ENCODE data around the gene FXYD2. TPM values are rescaled to one million over a fixed set of nuclear protein-coding genes. Genes with fewer than 3 reads are reported as not detected.

FXYD2 gene
- total RNA-seq, 2 experiments from 2014 or later, result 1.7 to 2.1 TPM

DNA sequence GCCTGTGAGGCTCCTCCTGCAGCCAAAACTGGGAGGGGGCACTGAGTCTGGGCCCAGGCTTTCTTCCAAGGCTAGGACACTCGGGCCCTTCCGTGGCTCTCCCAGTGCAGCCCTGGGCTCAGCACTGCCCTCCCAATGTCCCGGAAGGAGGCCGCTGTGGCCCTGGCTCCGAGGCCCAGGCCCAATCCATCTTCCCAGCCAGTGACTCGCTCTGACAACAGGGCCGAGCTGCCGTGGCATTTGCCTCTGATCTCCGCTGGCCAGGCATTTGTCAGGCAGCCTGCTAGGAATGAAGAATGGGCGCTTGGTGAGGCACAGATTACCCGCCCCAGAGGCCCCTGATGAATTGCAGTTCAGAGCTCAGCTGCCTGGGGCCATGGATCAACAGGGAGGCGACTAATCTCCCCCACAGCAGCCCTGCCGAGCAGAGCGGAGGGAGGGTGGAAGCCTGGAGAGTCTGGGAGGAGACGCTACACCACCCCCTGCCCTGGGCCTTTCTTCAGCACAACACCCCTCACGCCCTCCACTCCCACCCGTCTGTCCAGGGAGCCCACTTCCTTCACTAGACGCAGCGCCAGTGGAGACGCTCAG lies 8.3 kb downstream of the FXYD2 start:
- CTCF ChIA-PET, result interaction anchor here (1.4 to 4.4 kb wide), 5 partner anchors 9 to 237 kb away, joined by 5 to 98 read pairs (median 12); no protein-coding TSS in a partner anchor
- H3K4me3 Mint-ChIP-seq, result peak overlapping the region; percentile 77
- peak overlapping the region; percentile 74 to 87 for H3K27ac ChIP-seq (ENCODE audit: low read depth in 1 of 2, low read length in 2 of 2)
- H3K36me3 ChIP-seq (ENCODE audit: insufficient read depth, low read length), result no peaks in the 10 kb centered on the region
- no peak overlapping the region for H3K4me3 ChIP-seq (ENCODE audit: low read length)
- DNase-seq (peak in 1 of 14 experiments; percentile 40), ATAC-seq (ENCODE audit: poor library complexity) (no peak)
- no peak for TF ChIP-seq CTCF (IDR thresholded peaks at IDR 0.05)
- POLR2A ChIA-PET, result interaction anchor here (1.0 to 2.3 kb wide), 8 partner anchors 9 to 235 kb away, joined by 3 to 21 read pairs (median 5); no protein-coding TSS in a partner anchor
- intact Hi-C loops (cut with DNase I, micrococcal nuclease), result loop anchor here (2.0 to 10.0 kb wide), 4 partner anchors 171 to 391 kb away; partner anchors contain the start of gene IL10RA (in 1 of the 2)
- peaks cover 56% of the 10 kb centered on the region for H3K4me1 ChIP-seq (ENCODE audit: insufficient read depth, low read length)
- no peaks in the 10 kb centered on the region for H3K9me3 Mint-ChIP-seq
- peaks cover 42% of the 10 kb centered on the region for H3K4me1 Mint-ChIP-seq (ENCODE audit: low read depth)
- H3K27ac Mint-ChIP-seq, result peak overlapping the region; percentile 87
- H3K9me3 ChIP-seq (ENCODE audit: control insufficient read depth in 1 of 2, insufficient read depth in 1 of 2, low read length in 2 of 2), result no peaks in the 10 kb centered on the region
- H3K27me3 Mint-ChIP-seq, result no peaks in the 10 kb centered on the region
- no peaks in the 10 kb centered on the region for H3K27me3 ChIP-seq (ENCODE audit: control insufficient read depth in 1 of 2, insufficient read depth in 2 of 2, low read length in 2 of 2)
- H3K36me3 Mint-ChIP-seq (ENCODE audit: low read depth), result no peaks in the 10 kb centered on the region

- DNase-seq (peak; percentile 38 to 94 (median 57)), ATAC-seq (ENCODE audit: poor library complexity) (peak; percentile 84)
- intact Hi-C loops (cut with DNase I, micrococcal nuclease), result loop anchor here in 1 of 2 experiments (2.0 to 10.0 kb wide), 3 partner anchors 172 to 391 kb away; partner anchors contain the start of gene IL10RA
- no peaks in the 10 kb centered on the region for H3K27me3 ChIP-seq (ENCODE audit: control insufficient read depth in 1 of 2, insufficient read depth in 2 of 2, low read length in 2 of 2)
- H3K4me1 ChIP-seq (ENCODE audit: insufficient read depth, low read length), result peaks cover 56% of the 10 kb centered on the region
- ChIA-PET POLR2A (interaction anchor here (0.6 to 2.3 kb wide), 10 partner anchors 8 to 361 kb away, joined by 3 to 21 read pairs (median 4); partner anchors contain the start of gene SCN2B), CTCF (interaction anchor here (0.7 to 4.4 kb wide), 7 partner anchors 8 to 238 kb away, joined by 3 to 98 read pairs (median 5); no protein-coding TSS in a partner anchor)
- Mint-ChIP-seq H3K4me3 (peak overlapping the region; percentile 77), H3K36me3 (ENCODE audit: low read depth) (no peaks in the 10 kb centered on the region), H3K27ac (peak overlapping the region; percentile 87), H3K27me3 (no peaks in the 10 kb centered on the region), H3K9me3 (no peaks in the 10 kb centered on the region), H3K4me1 (ENCODE audit: low read depth) (peaks cover 42% of the 10 kb centered on the region)
- H3K27ac ChIP-seq (ENCODE audit: low read depth in 1 of 2, low read length in 2 of 2), result peak overlapping the region; percentile 74 to 87
- TF ChIP-seq CTCF (IDR thresholded peaks at IDR 0.05), result no peak
- no peaks in the 10 kb centered on the region for H3K36me3 ChIP-seq (ENCODE audit: insufficient read depth, low read length)
- no peaks in the 10 kb centered on the region for H3K9me3 ChIP-seq (ENCODE audit: control insufficient read depth in 1 of 2, insufficient read depth in 1 of 2, low read length in 2 of 2)
- H3K4me3 ChIP-seq (ENCODE audit: low read length), result peak overlapping the region; percentile 1
Measured at GRCh38 chr11:117815262-117815803, 9.2 kb downstream of the FXYD2 start.

DNA sequence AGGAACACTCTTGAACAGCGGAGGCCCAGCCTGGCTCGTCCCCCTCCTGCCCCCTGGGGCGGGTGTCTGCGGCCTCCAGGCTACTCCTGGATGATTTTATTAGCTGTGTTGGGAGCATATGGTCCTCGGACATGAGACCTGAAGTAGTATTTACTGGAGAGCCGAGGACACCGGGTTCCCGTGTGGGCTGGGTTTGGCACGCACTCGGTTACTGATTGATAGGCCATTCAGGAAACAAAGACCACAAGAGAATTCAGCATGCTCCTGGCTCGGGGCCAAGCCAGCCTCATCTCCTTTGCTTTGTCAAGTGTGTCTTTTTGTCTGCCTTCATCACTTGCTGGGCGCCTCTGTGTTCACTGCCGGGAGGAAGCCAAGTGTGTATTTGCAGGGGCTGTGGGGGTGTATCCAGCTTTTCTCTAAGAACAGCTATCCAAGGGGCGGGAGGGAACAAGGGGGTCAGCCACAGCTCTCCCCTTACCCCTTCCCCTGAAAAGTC lies 9.7 kb downstream of the FXYD2 start:
- no peaks in the 10 kb centered on the region for H3K36me3 ChIP-seq (ENCODE audit: insufficient read depth, low read length)
- Mint-ChIP-seq H3K4me3 (peak overlapping the region; percentile 77), H3K27me3 (no peaks in the 10 kb centered on the region), H3K27ac (peak overlapping the region; percentile 87), H3K9me3 (no peaks in the 10 kb centered on the region), H3K4me1 (ENCODE audit: low read depth) (peaks cover 45% of the 10 kb centered on the region), H3K36me3 (ENCODE audit: low read depth) (no peaks in the 10 kb centered on the region)
- H3K9me3 ChIP-seq (ENCODE audit: control insufficient read depth in 1 of 2, insufficient read depth in 1 of 2, low read length in 2 of 2), result no peaks in the 10 kb centered on the region
- peaks cover 56% of the 10 kb centered on the region for H3K4me1 ChIP-seq (ENCODE audit: insufficient read depth, low read length)
- ChIA-PET CTCF (interaction anchor here (0.7 to 4.4 kb wide), 7 partner anchors 8 to 238 kb away, joined by 3 to 98 read pairs (median 5); no protein-coding TSS in a partner anchor), POLR2A (interaction anchor here (0.6 to 2.3 kb wide), 10 partner anchors 9 to 236 kb away, joined by 3 to 21 read pairs (median 4); no protein-coding TSS in a partner anchor)
- intact Hi-C loops (cut with DNase I, micrococcal nuclease), result loop anchor here in 1 of 2 experiments (2.0 to 10.0 kb wide), 3 partner anchors 172 to 390 kb away; partner anchors contain the start of gene IL10RA
- ATAC-seq (ENCODE audit: poor library complexity) (peak; percentile 60), DNase-seq (peak; percentile 74 to 94 (median 82))
- peak overlapping the region; percentile 74 to 87 for H3K27ac ChIP-seq (ENCODE audit: low read depth in 1 of 2, low read length in 2 of 2)
- no peak for TF ChIP-seq CTCF (IDR thresholded peaks at IDR 0.05)
- no peaks in the 10 kb centered on the region for H3K27me3 ChIP-seq (ENCODE audit: control insufficient read depth in 1 of 2, insufficient read depth in 2 of 2, low read length in 2 of 2)
- peak overlapping the region; percentile 1 for H3K4me3 ChIP-seq (ENCODE audit: low read length)
